Transverse colon (tissue), 4 donors: Measurements from ENCODE around the gene PDZD7. TPM values are rescaled to one million over a fixed set of nuclear protein-coding genes. Genes with fewer than 3 reads are reported as not detected.
"Not testable (repeated sequence)": the region's sequence is repeated elsewhere in the genome, so short reads cannot be mapped to it uniquely, and the experiment has no call there.

Experiments used
- DNase-seq: peaks from one replicate; pipeline ENCODE4 v3.0.0-alpha.2; 2019
- H3K27ac ChIP-seq, 4 donors: fragments of 200-600 bp; sonication (generic); 2 replicates each; pipeline ENCODE4 v1.5.1; 2016 to 2018; ENCODE audit warnings: inconsistent platforms in 4 of 4
- H3K27me3 ChIP-seq: fragments of 200-600 bp; sonication (generic); 2 replicates; pipeline ENCODE4 v1.5.1; 2017; ENCODE audit warnings: inconsistent platforms
- H3K36me3 ChIP-seq, 4 donors: fragments of 200-600 bp; sonication (generic); 2 replicates each; pipeline ENCODE4 v1.5.1; 2017 to 2019; ENCODE audit warnings: inconsistent platforms in 4 of 4
- H3K4me1 ChIP-seq, 4 donors: fragments of 200-600 bp; sonication (generic); 2 replicates each; pipeline ENCODE4 v1.5.1; 2017 to 2020; ENCODE audit warnings: inconsistent platforms in 4 of 4
- H3K4me3 ChIP-seq, 4 donors: fragments of 200-600 bp; sonication (generic); 1 replicate in 1 of 4; 2 replicates in 3 of 4; pipeline versions ENCODE4 v1.5.1 to v1.6.1; 2017 to 2019; ENCODE audit warnings: inconsistent platforms in 4 of 4
- H3K9me3 ChIP-seq, 2 donors: fragments of 200-600 bp; sonication (generic); 2 replicates each; pipeline ENCODE4 v1.5.1; 2017 to 2019; ENCODE audit warnings: inconsistent platforms in 2 of 2
- EP300 ChIP-seq: sonication (generic); formaldehyde crosslinking; IDR thresholded peaks from one replicate; pipeline ENCODE4 v1.6.1; 2017; ENCODE audit warnings: antibody characterized with exemption, low read depth
- POLR2A ChIP-seq: fragments of 450-650 bp; IDR thresholded peaks from one replicate; pipeline ENCODE4 v1.6.1; 2016; ENCODE audit warnings: antibody characterized with exemption, mild to moderate bottlenecking, moderate library complexity
- POLR2AphosphoS5 ChIP-seq, 3 donors: sonication (generic); formaldehyde crosslinking; IDR thresholded peaks; one replicate each; pipeline ENCODE4 v1.6.1; 2016; ENCODE audit warnings: antibody characterized with exemption in 3 of 3
- WGBS, 2 donors: methylation state at CpG; one replicate each; pipeline ENCODE4 v1.1.5; 2018; ENCODE audit warnings: low coverage in 1 of 2; 5-methylcytosine and 5-hydroxymethylcytosine counted together
- in situ Hi-C, 4 donors: fragments of 200-750 bp; cut with MboI; loops; one replicate each; pipeline versions ENCODE4 v1.15.0 to v1.15.1; 2017; ENCODE audit warnings: low sequenced_read_pairs in 3 of 4, low pct_ligation_motif_present in 1 of 4, low pct_unique_long_range_greater_than_20kb in 1 of 4
- intact Hi-C: fragments of 100-400 bp; cut with DNase I; formaldehyde crosslinking; loops from one replicate; pipeline ENCODE4 v1.15.1; 2023; ENCODE audit warnings: low total_unique reads
- total RNA-seq, 4 donors: library from RNA; depleted of rRNA; stranded (reverse); fragments of >200 nt; gene quantifications; one replicate each; pipeline ENCODE4 v1.1.0, GENCODE V29; 2016
- TF ChIP-seq, protein P1 (sequence below), 5 experiments: fragments of 200-600 bp in 3 of 5; fragments of 450-650 bp in 2 of 5; sonication (generic) in 3 of 5; IDR thresholded peaks; 1 replicate in 2 of 5; 2 replicates in 3 of 5; pipeline ENCODE4 v1.5.1; 2016 to 2017; ENCODE audit warnings: antibody characterized with exemption in 5 of 5, inconsistent platforms in 3 of 5, mild to moderate bottlenecking in 2 of 5, moderate library complexity in 1 of 5

Gene PDZD7
- total RNA-seq, 4 donors from 2014 or later: 0.27 to 2.0 (median 0.64) TPM; not detected in 1

DNA sequence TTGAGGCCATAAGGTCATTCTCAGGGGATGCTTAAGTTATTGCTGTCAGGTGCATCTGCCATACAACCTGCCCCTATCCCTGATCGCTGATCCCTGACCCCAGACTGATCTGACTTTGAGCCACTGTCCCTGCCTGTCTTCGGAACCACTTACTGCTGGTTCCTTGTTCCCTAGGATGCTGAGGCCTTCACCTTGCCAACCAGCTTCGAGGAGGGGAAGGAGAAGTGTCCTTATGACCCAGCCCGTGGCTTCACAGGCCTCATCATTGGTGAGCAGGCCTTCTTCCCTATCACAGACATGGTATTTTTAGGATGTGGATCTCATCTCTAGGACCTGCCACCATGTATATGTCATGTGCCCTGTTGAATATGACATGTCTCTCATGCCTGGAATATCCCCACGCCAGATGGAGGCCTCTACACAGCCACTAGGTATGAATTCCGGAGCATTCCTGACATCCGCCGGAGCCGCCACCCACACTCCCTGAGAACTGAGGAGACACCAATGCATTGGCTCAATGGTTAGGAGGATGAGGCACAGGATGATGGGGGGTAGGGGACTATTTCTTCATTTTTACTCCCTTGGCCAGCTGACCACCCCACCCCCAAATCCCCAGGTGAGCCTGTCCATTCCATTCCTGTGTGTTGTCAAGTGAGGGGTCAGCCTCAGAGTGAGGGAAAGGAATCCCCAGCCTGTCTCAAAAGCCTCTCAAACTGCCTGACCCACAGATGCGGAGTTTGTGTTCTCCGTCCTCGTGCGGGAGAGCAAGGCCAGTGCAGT is 52.6 kb downstream of the PDZD7 start:
- 93 to 97% methylated on average over 5 to 13 of the region's 13 CpGs for WGBS, 2 donors
- Histone ChIP-seq H3K27ac (no peak overlapping the region), H3K9me3 (no peaks in the 10 kb centered on the region), H3K4me3 (no peak overlapping the region), H3K4me1 (no peaks in the 10 kb centered on the region), H3K36me3 (peaks cover 0 to 8% (median 0%) of the 10 kb centered on the region in 4 donors), H3K27me3 (no peaks in the 10 kb centered on the region)
- intact Hi-C loops: no loop called here
- in situ Hi-C loops: no loop called here
- no peak for TF ChIP-seq POLR2A
- TF ChIP-seq POLR2AphosphoS5 (IDR thresholded peaks at IDR 0.05): no peak
- no peak for TF ChIP-seq EP300
- TF ChIP-seq, protein P1, sequence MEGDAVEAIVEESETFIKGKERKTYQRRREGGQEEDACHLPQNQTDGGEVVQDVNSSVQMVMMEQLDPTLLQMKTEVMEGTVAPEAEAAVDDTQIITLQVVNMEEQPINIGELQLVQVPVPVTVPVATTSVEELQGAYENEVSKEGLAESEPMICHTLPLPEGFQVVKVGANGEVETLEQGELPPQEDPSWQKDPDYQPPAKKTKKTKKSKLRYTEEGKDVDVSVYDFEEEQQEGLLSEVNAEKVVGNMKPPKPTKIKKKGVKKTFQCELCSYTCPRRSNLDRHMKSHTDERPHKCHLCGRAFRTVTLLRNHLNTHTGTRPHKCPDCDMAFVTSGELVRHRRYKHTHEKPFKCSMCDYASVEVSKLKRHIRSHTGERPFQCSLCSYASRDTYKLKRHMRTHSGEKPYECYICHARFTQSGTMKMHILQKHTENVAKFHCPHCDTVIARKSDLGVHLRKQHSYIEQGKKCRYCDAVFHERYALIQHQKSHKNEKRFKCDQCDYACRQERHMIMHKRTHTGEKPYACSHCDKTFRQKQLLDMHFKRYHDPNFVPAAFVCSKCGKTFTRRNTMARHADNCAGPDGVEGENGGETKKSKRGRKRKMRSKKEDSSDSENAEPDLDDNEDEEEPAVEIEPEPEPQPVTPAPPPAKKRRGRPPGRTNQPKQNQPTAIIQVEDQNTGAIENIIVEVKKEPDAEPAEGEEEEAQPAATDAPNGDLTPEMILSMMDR (IDR thresholded peaks at IDR 0.05): no peak
- DNase-seq: no peak

DNA sequence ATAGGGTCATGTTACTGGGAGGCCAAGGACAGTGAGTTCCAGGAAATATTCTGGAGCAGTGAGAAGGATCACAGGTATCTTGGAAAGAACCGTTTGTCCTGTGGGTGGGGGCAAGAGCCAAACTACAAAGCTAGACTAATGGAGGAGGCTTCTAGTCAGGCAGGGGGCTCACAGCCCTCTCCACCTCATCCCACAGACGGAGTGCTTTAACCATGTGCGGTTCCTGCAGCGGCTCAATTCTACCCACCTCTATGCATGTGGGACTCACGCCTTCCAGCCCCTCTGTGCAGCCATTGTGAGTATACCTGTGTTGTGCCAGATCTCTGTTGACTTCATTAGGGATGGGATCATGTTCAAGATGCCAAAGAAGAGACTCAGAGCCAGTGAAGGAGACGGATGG is 53.5 kb downstream of the PDZD7 start:
- H3K36me3 ChIP-seq: peaks cover 0 to 8% (median 0%) of the 10 kb centered on the region in 4 donors
- in situ Hi-C loops (no loop called here), intact Hi-C loops (no loop called here)
- TF ChIP-seq POLR2A (no peak), EP300 (no peak), POLR2AphosphoS5 (IDR thresholded peaks at IDR 0.05) (no peak)
- TF ChIP-seq, protein P1 (IDR thresholded peaks at IDR 0.05): no peak
- WGBS, 2 donors: 80 to 100% methylated on average over 1 to 6 of the region's 6 CpGs
- H3K9me3 ChIP-seq: no peaks in the 10 kb centered on the region
- DNase-seq: no peak
- H3K27me3 ChIP-seq: no peaks in the 10 kb centered on the region
- no peak overlapping the region for H3K27ac ChIP-seq
- H3K4me1 ChIP-seq: peaks cover 0 to 6% (median 1%) of the 10 kb centered on the region in 4 donors
- H3K4me3 ChIP-seq: no peak overlapping the region

DNA sequence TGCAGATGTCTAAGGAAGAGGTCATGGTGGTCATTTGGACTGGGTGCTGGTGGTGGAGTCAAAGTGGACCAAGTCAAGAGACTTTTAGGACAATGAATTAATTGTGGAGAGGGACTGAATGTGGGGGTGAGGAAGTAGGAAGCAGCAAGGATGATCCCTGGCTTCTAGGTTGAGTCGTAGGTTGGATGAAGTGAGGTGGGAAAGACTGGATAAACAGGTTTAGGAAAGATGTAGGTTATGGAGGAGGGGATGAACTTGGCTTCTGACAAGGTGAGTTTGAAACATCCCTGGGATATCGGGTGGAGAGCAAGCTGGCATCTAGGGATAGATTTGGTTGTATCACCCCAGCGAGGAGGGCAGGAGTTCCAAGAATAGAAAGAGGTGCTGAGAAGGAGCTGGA is 54.0 kb downstream of the PDZD7 start:
- no peak for DNase-seq
- 63 to 76% methylated on average over 3 of the region's 3 CpGs for WGBS, 2 donors
- peaks cover 0 to 11% (median 7%) of the 10 kb centered on the region in 4 donors for H3K4me1 ChIP-seq
- in situ Hi-C loops: no loop called here
- intact Hi-C loops: no loop called here
- H3K27ac ChIP-seq: no peak overlapping the region
- H3K9me3 ChIP-seq: no peaks in the 10 kb centered on the region
- H3K4me3 ChIP-seq: no peak overlapping the region
- TF ChIP-seq POLR2A (no peak), EP300 (no peak)
- H3K27me3 ChIP-seq: no peaks in the 10 kb centered on the region
- H3K36me3 ChIP-seq: peaks cover 0 to 8% (median 0%) of the 10 kb centered on the region in 4 donors

DNA sequence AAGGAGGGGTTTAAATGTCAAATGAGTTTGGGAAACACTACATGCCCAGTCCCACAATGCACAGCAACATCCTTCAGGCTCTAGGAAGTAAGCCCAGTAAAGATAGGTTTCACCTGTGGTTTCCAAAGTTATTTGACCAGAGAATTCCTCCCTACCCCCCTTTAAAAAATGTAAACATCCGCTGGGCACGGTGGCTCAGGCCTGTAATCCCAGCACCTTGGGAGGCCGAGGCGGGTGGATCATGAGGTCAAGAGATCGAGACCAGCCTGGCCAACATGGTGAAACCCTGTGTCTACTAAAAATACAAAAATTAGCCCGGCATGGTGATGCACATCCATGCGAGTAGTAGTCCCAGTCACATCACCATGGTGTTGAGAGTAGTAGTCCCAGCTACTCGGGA is 55.5 kb downstream of the PDZD7 start:
- H3K4me1 ChIP-seq: peaks cover 0 to 17% (median 10%) of the 10 kb centered on the region in 4 donors
- DNase-seq, H3K27ac ChIP-seq, intact Hi-C loops, H3K9me3 ChIP-seq, H3K4me3 ChIP-seq, H3K36me3 ChIP-seq, in situ Hi-C loops, H3K27me3 ChIP-seq: not testable (repeated sequence)
- 88% methylated on average over 8 of the region's 8 CpGs; no CpG with 5 or more reads in 1 of the 2 donors for WGBS, 2 donors

DNA sequence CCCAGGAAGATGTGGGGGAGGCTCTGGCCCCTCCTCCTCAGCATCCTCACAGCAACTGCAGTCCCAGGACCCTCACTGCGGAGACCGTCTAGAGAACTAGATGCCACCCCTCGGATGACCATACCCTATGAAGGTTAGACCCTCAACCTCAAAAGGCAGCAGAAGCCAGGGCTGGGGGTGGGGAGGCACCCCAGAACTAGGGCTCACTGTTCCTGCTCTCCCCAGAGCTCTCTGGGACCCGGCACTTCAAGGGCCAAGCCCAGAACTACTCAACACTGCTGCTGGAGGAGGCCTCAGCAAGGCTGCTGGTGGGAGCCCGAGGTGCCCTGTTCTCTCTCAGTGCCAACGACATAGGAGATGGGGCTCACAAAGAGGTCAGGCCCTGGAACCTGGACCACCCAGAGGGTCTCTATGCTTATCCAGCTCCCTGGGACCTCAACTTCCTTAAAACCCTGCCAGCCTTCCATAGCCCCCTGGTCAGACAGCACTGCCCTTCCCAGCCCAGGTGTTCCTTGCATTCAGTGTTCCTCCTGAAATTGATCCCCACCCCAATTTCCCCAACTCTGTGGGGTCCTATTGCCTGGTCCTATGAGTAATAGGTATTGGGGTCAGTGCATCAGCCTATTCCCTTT is 57.9 kb downstream of the PDZD7 start:
- Histone ChIP-seq H3K36me3 (no peaks in the 10 kb centered on the region), H3K27ac (peak overlapping the region in 1 of 4 donors; percentile 10), H3K4me1 (peaks cover 8 to 35% (median 20%) of the 10 kb centered on the region in 4 donors), H3K4me3 (no peak overlapping the region), H3K27me3 (no peaks in the 10 kb centered on the region), H3K9me3 (no peaks in the 10 kb centered on the region)
- in situ Hi-C loops: no loop called here
- intact Hi-C loops: no loop called here
- TF ChIP-seq EP300: no peak
- TF ChIP-seq, protein P1 (IDR thresholded peaks at IDR 0.05): no peak
- TF ChIP-seq POLR2A: no peak
- TF ChIP-seq POLR2AphosphoS5 (IDR thresholded peaks at IDR 0.05): no peak
- DNase-seq: no peak
- 91% methylated on average over 6 of the region's 6 CpGs; no CpG with 5 or more reads in 1 of the 2 donors for WGBS, 2 donors
